Embryonic facial prominence (tissue), 1 donor: ENCODE data around the gene LSM14A.
"Not testable (repeated sequence)": the region's sequence is repeated elsewhere in the genome, so short reads cannot be mapped to it uniquely, and the experiment has no call there.

Source experiments
- DNase-seq: peaks from one replicate; pipeline ENCODE4 v3.0.0-alpha.2; 2016; ENCODE audit errors: extremely low spot score

The LSM14A gene

GRCh38 chr19:34228762-34229161 lies 56.5 kb downstream of the LSM14A start:
- no peak for DNase-seq

- DNase-seq, result no peak
Observed at GRCh38 chr19:34229721-34230120, 57.4 kb downstream of the LSM14A start.

- no peak for DNase-seq
Observed at GRCh38 chr19:34230820-34231219, 58.5 kb downstream of the LSM14A start.

GRCh38 chr19:34231439-34231838 lies 59.1 kb downstream of the LSM14A start:
- no peak for DNase-seq

- DNase-seq, result no peak
Observed at GRCh38 chr19:34232566-34233481, 60.5 kb downstream of the LSM14A start.

GRCh38 chr19:34235425-34235940 lies 63.2 kb downstream of the LSM14A start:
- DNase-seq, result no peak

GRCh38 chr19:34236035-34236987 lies 64.0 kb downstream of the LSM14A start:
- no peak for DNase-seq

- DNase-seq, result no peak
Observed at GRCh38 chr19:34237283-34237682, 65.0 kb downstream of the LSM14A start.

GRCh38 chr19:34237939-34238338 lies 65.6 kb downstream of the LSM14A start:
- DNase-seq, result no peak

- DNase-seq, result no peak
Observed at GRCh38 chr19:34241513-34242337, 69.4 kb downstream of the LSM14A start.

GRCh38 chr19:34243138-34243875 lies 71.0 kb downstream of the LSM14A start:
- not testable (repeated sequence) for DNase-seq

GRCh38 chr19:34243876-34244578 lies 71.7 kb downstream of the LSM14A start:
- DNase-seq, result no peak

- no peak for DNase-seq
Observed at GRCh38 chr19:34244611-34245299, 72.5 kb downstream of the LSM14A start.

GRCh38 chr19:34246340-34246739 lies 74.0 kb downstream of the LSM14A start:
- DNase-seq, result no peak

- DNase-seq, result no peak
Observed at GRCh38 chr19:34248941-34249340, 76.6 kb downstream of the LSM14A start.

GRCh38 chr19:34253167-34253566 lies 80.9 kb downstream of the LSM14A start:
- DNase-seq, result not testable (repeated sequence)

- not testable (repeated sequence) for DNase-seq
Observed at GRCh38 chr19:34253681-34254045, 81.4 kb downstream of the LSM14A start.

GRCh38 chr19:34254046-34254697 lies 81.9 kb downstream of the LSM14A start, which contains the start of gene GARRE1:
TSS of gene GARRE1 (plus strand) at chr19:34254554. CDS start at chr19:34300474, 45,920 bp downstream.
- DNase-seq, result peak; percentile 74
